ENCODE results near the gene TBXA2R. TPM values are rescaled to one million over a fixed set of nuclear protein-coding genes. Genes with fewer than 3 reads are reported as not detected.

Gene TBXA2R
- total and polyA plus RNA-seq, 2 experiments from 2014 or later: 0.42 to 0.73 TPM

DNA sequence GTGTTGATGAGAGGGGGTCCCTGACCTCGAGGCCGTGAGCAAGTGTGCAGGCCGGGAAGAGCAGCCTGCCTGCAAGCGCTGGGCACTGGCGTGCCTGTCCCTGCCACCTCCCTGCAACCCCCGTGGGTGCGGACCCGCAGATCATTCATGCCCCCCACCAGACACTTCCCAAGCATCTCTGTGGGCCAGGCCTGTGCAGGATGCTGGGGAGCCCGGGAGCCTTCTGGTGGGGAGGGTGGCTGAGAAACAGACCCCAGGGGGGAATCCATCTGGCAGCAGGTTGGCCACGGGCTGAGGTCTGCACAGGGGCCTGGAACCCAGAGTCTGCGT lies 38.4 kb upstream of the TBXA2R start:
- H3F3A ChIP-seq (replicated peaks; ENCODE audit: low read depth): no peaks in the 10 kb centered on the region
- no peaks in the 10 kb centered on the region for H3K27me3 ChIP-seq (ENCODE audit: insufficient read depth)
- no peaks in the 10 kb centered on the region for H3K4me1 ChIP-seq (ENCODE audit: insufficient read depth)
- no peaks in the 10 kb centered on the region; the same call in 1 of the 2 replicates for H4K20me1 ChIP-seq (replicated peaks; ENCODE audit: insufficient read depth)
- H2AFZ ChIP-seq: no peak overlapping the region
- no peak for ATAC-seq
- H3K9me2 ChIP-seq (ENCODE audit: insufficient read depth): no peaks in the 10 kb centered on the region
- H3K36me3 ChIP-seq (ENCODE audit: insufficient read depth): no peaks in the 10 kb centered on the region; the same call in 1 of the 2 replicates
- H3K4me3 Mint-ChIP-seq: no peak overlapping the region
- H3K4me3 ChIP-seq: no peak overlapping the region
- H3K79me2 ChIP-seq (replicated peaks; ENCODE audit: insufficient read depth): no peaks in the 10 kb centered on the region
- H3K4me2 ChIP-seq: no peak overlapping the region
- TF ChIP-seq, protein P1, sequence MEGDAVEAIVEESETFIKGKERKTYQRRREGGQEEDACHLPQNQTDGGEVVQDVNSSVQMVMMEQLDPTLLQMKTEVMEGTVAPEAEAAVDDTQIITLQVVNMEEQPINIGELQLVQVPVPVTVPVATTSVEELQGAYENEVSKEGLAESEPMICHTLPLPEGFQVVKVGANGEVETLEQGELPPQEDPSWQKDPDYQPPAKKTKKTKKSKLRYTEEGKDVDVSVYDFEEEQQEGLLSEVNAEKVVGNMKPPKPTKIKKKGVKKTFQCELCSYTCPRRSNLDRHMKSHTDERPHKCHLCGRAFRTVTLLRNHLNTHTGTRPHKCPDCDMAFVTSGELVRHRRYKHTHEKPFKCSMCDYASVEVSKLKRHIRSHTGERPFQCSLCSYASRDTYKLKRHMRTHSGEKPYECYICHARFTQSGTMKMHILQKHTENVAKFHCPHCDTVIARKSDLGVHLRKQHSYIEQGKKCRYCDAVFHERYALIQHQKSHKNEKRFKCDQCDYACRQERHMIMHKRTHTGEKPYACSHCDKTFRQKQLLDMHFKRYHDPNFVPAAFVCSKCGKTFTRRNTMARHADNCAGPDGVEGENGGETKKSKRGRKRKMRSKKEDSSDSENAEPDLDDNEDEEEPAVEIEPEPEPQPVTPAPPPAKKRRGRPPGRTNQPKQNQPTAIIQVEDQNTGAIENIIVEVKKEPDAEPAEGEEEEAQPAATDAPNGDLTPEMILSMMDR (conservative IDR thresholded peaks at IDR 0.05; ENCODE audit: low read depth in 2 of 2): no peak
- TF ChIP-seq JUNB (IDR thresholded peaks at IDR 0.05; ENCODE audit: unreplicated experiment) (no peak), REST (IDR thresholded peaks at IDR 0.05; ENCODE audit: unreplicated experiment) (no peak), POLR2AphosphoS5 (IDR thresholded peaks at IDR 0.05; ENCODE audit: low read depth) (no peak), EZH2phosphoT487 (IDR thresholded peaks at IDR 0.05; ENCODE audit: unreplicated experiment) (no peak), CREB1 (CRISPR knock-in tag; IDR thresholded peaks at IDR 0.05; ENCODE audit: low read depth) (no peak), EZH2 (IDR thresholded peaks at IDR 0.05; ENCODE audit: low read depth, unreplicated experiment) (no peak), ZNF331 (CRISPR knock-in tag; IDR thresholded peaks at IDR 0.05; ENCODE audit: low read depth) (no peak), STAT1 (IDR thresholded peaks at IDR 0.05; ENCODE audit: unreplicated experiment) (no peak), ZNF114 (CRISPR knock-in tag; IDR thresholded peaks at IDR 0.05) (no peak), NANOG (IDR thresholded peaks at IDR 0.05; ENCODE audit: borderline replicate concordance) (no peak)
- TF ChIP-seq, protein P2, sequence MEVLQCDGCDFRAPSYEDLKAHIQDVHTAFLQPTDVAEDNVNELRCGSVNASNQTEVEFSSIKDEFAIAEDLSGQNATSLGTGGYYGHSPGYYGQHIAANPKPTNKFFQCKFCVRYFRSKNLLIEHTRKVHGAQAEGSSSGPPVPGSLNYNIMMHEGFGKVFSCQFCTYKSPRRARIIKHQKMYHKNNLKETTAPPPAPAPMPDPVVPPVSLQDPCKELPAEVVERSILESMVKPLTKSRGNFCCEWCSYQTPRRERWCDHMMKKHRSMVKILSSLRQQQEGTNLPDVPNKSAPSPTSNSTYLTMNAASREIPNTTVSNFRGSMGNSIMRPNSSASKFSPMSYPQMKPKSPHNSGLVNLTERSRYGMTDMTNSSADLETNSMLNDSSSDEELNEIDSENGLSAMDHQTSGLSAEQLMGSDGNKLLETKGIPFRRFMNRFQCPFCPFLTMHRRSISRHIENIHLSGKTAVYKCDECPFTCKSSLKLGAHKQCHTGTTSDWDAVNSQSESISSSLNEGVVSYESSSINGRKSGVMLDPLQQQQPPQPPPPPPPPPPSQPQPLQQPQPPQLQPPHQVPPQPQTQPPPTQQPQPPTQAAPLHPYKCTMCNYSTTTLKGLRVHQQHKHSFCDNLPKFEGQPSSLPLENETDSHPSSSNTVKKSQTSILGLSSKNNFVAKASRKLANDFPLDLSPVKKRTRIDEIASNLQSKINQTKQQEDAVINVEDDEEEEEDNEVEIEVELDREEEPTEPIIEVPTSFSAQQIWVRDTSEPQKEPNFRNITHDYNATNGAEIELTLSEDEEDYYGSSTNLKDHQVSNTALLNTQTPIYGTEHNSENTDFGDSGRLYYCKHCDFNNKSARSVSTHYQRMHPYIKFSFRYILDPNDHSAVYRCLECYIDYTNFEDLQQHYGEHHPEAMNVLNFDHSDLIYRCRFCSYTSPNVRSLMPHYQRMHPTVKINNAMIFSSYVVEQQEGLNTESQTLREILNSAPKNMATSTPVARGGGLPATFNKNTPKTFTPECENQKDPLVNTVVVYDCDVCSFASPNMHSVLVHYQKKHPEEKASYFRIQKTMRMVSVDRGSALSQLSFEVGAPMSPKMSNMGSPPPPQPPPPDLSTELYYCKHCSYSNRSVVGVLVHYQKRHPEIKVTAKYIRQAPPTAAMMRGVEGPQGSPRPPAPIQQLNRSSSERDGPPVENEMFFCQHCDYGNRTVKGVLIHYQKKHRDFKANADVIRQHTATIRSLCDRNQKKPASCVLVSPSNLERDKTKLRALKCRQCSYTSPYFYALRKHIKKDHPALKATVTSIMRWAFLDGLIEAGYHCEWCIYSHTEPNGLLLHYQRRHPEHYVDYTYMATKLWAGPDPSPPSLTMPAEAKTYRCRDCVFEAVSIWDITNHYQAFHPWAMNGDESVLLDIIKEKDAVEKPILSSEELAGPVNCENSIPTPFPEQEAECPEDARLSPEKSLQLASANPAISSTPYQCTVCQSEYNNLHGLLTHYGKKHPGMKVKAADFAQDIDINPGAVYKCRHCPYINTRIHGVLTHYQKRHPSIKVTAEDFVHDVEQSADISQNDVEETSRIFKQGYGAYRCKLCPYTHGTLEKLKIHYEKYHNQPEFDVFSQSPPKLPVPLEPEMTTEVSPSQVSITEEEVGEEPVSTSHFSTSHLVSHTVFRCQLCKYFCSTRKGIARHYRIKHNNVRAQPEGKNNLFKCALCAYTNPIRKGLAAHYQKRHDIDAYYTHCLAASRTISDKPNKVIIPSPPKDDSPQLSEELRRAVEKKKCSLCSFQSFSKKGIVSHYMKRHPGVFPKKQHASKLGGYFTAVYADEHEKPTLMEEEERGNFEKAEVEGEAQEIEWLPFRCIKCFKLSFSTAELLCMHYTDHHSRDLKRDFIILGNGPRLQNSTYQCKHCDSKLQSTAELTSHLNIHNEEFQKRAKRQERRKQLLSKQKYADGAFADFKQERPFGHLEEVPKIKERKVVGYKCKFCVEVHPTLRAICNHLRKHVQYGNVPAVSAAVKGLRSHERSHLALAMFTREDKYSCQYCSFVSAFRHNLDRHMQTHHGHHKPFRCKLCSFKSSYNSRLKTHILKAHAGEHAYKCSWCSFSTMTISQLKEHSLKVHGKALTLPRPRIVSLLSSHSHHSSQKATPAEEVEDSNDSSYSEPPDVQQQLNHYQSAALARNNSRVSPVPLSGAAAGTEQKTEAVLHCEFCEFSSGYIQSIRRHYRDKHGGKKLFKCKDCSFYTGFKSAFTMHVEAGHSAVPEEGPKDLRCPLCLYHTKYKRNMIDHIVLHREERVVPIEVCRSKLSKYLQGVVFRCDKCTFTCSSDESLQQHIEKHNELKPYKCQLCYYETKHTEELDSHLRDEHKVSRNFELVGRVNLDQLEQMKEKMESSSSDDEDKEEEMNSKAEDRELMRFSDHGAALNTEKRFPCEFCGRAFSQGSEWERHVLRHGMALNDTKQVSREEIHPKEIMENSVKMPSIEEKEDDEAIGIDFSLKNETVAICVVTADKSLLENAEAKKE (CRISPR knock-in tag; IDR thresholded peaks at IDR 0.05): no peak
- TF ChIP-seq, protein P3, sequence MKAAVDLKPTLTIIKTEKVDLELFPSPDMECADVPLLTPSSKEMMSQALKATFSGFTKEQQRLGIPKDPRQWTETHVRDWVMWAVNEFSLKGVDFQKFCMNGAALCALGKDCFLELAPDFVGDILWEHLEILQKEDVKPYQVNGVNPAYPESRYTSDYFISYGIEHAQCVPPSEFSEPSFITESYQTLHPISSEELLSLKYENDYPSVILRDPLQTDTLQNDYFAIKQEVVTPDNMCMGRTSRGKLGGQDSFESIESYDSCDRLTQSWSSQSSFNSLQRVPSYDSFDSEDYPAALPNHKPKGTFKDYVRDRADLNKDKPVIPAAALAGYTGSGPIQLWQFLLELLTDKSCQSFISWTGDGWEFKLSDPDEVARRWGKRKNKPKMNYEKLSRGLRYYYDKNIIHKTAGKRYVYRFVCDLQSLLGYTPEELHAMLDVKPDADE (IDR thresholded peaks at IDR 0.05): no peak
- no peaks in the 10 kb centered on the region for H3K9me3 Mint-ChIP-seq
- no peak overlapping the region for H3K27ac ChIP-seq (ENCODE audit: low read depth)
- peaks cover under 1% of the 10 kb centered on the region; the same call in 2 of the 3 replicates for H3K36me3 Mint-ChIP-seq (ENCODE audit: low read depth)
- no peak overlapping the region for H3K27ac Mint-ChIP-seq
- H3K4me1 Mint-ChIP-seq: no peaks in the 10 kb centered on the region
- peaks cover 2% of the 10 kb centered on the region for H3K27me3 Mint-ChIP-seq (ENCODE audit: insufficient read depth, low read depth, poor library complexity)
- no peak for DNase-seq (ENCODE audit: low spot score)

Measured in GM23338 (cell line).